ENCODE data around the gene SNX5.
A peak's percentile ranks its signal among the peaks of the same experiment; 100 is the strongest.

SNX5 gene

DNA sequence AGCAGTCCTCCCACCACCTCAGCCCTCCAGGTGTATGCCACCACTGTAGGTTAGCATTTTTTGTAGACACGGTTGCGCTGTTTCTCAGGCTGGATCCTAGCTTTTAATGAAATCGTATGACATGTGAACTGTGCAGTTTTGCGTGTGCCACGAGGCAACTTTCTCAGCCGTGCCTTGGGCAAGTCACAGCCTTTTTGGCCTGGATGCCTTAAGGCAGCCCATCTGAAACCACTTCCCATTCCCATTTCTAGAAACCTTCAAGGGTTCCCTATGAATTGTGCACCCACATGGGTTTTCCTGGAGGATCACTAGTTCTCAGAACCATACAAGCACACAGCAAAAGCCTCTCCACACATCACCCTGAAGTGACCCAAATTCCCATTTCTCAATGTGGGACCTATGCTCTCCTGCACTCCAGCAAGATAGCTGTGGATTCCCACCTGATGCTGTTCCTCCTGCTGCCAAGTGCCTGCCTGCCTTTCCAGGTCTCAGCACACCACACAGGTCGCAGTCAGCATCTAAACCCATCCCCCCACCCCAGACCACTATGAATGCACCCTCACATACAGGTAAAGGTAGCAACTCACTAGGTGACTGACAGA is 28.9 kb downstream of the SNX5 start:
- no peak for DNase-seq

DNA sequence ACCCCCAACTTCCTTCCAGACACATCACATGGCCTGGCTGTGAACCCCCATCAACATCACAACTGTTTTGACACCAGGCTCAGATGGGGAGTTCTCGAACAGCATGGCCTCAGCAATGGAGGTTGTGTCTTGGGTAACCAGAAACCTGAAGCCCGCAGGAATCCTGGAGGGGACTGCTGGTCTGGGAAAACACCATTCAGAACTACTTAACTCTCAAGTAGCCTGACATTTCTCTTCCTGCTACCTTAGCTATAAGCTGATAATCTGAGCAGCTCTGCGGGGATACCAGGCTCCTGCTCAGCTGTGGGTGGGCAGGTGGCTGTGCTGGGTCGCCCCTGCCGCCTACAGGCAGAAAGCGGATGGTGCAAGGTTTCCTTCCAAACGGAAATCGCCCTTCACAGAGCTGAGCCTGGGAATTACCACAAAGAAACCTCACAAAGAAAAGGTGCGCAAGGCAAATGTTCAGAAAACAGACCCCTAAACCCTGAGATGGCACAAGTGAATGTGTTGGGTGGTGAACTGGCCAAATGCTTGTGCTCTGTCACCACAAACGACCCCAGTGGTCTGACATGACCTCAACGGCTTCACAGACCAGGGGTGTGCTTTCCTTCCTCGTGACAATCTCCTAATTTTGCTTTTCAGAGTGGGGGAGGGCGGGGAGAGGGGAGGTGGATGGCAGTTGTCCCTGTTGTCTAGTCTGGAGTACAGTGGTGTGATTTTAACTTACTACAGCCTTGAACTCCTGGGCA is 29.5 kb downstream of the SNX5 start:
- peak; percentile 41 for DNase-seq

DNA sequence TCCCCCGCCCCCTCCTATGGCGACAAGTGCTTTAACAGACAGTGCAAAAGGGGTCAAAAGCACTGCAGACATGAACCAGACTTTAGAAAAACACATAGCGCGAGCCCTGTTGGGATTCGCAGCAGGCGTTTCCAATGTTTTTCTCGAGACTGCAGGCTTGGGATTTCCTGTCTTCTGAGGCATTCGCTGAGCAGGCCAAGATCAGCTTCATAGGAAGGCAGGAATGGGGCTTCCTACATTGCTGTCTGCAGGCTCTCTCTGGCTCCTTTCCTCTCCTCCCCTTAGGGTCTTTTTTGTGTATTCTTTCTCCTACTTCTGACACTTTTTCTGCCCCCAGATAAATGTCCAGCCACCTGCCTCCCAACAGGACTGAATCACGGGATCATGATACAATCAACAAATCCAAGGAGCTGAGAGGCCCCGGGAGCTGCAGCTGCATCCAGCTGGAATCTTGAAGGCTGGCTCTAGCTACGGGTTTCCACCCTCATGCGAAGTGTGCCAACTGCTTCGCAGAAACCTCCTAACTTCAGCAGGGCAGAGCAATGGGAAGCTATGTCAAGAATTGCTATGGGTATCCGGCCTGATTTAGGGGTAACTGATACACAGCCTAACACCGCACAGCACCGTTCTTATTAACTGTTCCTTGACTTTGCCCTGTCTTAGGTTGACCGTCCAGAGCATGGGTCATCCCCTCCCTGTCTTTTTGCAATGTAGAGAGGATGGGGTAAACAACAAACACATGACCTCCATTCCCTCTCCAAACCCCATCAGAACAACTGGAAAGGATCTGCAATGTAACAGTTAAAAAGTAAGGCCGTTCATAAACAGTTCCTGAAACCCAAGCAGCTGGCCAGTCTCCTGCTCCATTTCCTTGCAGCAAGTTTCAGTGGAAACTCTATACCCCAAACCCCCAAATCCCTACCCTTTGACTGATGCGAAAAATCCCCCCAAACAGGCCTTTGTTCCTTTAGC is 31.5 kb downstream of the SNX5 start:
- no peak for DNase-seq

GRCh38 chr20:17936286-17936760 is 32.3 kb downstream of the SNX5 start:
- DNase-seq = no peak

DNA sequence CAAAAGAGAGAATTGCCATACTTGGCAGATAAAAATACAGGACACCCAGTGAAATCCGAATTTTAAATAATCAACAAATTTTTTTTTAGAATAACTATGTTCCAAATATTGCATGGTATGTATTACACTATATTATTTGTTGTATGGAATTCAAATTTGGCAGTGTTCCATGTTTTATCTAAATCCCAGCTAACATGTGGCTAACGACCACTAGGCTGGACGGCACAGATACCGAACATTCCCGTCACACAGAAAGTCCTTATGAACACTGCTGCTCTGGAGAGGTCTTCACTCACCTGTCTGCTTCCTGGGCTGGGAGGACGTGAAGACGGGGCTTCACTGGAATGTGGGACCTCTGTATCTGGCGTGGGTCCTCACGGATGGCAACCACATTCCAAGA is 32.8 kb downstream of the SNX5 start:
- DNase-seq = no peak

DNA sequence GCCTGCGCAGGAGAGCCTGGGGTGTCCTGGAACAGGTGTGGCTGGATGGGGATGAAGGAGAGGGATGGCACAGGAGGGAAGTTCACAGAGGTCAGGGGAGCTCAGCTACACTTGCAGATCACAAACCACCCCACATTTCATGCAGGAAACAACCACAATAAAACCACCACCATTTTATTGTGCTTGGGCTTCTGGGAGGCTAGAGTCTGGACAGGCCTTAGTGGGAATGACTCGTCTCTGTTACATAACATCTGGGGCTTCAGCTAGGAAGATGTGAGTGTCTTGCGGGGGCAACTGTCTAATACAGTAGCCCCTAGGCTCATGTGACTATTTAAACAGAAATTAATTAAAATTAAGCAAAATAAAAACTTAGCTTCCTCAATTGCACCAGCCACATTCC is 33.4 kb downstream of the SNX5 start:
- DNase-seq = no peak

DNA sequence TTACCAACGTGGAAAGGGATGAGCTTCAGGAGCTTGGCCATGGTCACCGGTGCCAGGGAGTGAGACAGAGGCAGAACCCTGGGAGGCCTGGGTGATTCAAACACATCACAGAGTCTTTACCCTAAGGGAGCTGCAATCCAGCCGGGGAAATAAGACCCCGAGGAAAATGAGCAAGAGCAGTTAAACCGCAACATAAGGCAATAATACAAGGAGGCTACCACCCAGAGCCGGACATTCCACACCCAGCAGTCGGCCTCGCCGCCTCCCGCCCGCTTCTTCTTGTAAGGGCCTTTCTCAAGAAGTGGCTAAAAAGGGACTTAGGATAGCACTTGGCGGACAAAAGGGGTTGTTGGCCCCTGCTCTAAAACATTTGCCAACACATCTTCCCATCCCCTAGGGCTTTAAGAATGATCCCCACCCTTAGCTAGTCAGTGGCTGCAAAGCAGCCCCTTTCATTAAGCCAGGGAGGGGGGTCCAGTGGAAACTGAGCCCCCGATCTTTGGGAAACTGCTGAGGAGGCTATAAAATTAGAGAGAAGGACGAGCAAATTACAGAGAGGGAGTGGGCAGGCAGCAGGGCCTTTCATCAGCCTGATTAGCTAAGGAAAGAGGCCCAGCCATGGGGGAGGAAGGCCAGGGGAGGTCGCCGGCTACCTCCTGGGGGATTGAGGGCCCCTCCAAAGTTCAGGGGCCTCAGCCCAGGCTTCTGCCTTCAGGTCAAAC is 34.3 kb downstream of the SNX5 start:
- DNase-seq = no peak

- DNase-seq = no peak
Measured at GRCh38 chr20:17933711-17934110, 34.9 kb downstream of the SNX5 start.

DNA sequence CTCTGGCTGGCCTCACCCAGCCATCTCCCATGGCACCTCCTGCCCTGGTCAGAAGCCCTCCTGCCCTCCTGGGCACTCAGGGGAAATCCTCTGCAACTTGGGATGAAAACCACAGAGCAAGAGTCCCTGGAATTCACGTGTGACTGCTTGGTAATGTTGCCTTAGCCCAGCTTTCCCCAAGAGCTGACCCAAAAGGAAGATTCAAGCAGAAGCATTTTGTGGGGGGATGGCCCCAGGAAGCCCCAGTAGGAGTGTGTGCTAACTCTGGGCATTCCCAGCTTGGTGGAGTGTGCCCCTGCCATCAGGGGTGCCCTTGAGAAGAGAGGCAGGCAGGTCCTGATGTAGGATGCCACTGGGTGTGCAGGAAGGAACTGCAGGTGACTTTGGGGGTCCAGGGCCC is 35.5 kb downstream of the SNX5 start:
- no peak for DNase-seq

DNA sequence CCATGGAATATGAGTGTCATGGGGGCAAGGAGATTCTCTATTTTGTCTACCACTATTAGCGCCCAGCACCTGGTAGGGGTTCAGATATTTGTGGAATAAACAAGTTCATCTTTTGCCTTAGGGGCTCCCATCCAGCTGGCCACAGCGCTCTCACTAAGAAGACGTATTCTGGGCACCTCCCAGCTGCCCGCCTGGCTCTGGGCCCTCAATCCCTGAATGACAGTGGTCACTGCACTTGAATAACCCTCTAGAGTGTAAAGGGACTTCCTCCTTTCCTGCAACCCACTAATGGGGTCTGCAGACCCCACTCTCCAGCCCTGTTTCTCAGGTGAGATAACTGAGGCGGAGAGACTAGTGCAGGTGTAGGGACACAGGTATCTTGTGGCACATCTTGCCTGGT is 36.2 kb downstream of the SNX5 start:
- DNase-seq = no peak

DNA sequence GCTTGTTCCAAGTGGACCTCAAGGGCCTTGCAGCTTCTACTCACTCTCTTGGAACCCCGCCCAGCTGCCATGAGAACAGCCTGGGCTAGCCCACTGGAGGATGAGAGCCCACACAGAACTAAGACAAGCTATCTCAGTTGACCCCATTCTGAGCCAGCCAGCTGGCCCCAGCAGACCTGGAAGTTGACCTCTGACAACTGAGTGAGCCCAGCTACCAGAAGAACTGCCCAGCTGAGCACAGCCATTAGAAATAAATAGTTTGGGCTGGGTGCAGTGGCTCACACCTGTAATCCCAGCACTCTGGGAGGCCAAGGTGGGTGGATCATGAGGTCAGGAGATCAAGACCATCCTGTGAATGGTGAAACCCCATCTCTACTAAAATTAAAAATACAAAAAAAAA is 37.1 kb downstream of the SNX5 start:
- DNase-seq = no peak

GRCh38 chr20:17928633-17929311 is 39.8 kb downstream of the SNX5 start:
- DNase-seq = no peak

- no peak for DNase-seq
Measured at GRCh38 chr20:17928211-17928611, 40.4 kb downstream of the SNX5 start.

DNA sequence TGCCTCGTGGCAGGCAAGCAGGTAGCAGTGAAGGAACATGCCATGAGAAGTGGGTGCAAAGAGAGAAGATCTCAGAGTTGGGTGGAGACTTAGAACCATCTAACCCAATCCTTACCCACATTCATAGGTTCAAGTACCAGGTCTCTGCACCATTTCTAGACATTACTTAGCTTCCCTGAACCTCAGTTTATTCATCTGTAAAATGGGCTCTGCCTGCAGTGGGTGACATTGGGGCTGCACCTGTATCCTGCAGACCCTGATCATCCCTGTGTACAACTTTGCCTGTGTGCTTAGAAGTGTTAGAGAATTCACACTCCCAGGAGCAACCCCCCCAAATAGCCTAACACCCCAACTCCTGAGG is 42.7 kb downstream of the SNX5 start:
- DNase-seq = no peak

GRCh38 chr20:17925141-17925939 is 43.3 kb downstream of the SNX5 start:
- DNase-seq = no peak

- no peak for DNase-seq
Measured at GRCh38 chr20:17921774-17922173, 46.8 kb downstream of the SNX5 start.

- DNase-seq = no peak
Measured at GRCh38 chr20:17919149-17919548, 49.4 kb downstream of the SNX5 start.

- no peak for DNase-seq
Measured at GRCh38 chr20:17917832-17918618, 50.6 kb downstream of the SNX5 start.

DNA sequence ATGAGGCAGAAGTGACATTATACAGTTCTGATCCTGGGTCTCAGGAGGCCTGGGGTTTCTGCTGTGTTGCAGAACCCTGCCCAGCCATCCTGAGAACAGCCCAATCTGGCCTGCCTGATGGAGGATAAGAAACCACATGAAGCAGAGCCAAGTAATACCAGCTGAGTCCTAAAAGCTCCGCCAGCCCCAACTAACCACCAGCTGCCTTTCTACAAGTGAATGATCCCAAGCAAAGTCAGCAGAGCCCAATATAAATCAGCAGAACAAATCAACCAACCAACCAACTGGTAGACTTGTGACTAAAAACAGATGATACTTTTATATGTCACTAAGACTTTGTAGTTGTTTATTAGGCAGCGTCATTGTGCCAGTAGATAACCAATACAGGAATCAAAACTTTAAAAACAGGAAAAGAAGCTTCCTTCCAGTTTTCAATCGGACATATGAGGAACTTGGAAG is 52.1 kb downstream of the SNX5 start:
- no peak for DNase-seq

DNA sequence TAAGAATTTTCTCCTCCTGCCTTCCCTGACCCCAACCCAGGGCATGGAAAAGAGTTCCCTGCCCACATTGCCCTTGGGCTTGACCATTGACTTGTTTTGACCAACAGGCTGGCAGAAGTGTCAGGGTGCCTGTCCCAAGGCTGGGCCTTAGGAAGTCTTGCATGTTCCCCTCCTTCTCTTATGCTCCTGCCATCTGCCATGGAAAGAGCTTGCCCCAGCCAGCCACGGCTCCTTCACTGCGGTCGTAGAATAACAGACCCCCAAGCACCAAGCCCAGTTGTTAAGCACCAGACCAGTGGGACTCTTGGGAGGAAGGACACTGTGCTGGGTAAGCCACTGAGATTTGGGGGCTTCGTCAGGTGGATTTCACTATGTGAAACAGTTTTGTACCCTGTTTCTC is 53.6 kb downstream of the SNX5 start:
- DNase-seq = no peak

DNA sequence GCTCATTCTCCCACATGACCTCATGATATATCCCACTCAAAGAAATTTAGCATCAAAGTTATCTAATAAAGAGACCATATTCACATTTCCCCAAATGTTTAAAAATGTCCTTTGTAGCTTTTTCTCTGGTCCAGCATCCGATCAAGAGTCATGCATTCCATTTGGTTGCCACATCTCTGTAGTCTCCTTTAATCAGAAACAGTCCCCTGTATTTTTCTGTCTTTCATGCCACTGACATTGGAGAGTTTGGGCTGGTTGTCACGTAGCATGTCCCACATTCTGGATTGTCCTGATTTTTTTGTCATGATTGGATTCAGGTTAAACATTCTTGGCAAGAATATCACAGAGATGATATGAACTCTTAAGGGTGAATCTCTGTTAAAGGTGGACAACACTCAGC is 55.7 kb downstream of the SNX5 start:
- DNase-seq = no peak
